Fibroblast of skin of right biceps (primary cell): ENCODE results near the gene RCE1.

ENCODE experiments used
- DNase-seq: peaks from one replicate; pipeline ENCODE4 v3.0.0-alpha.2; 2013

Gene RCE1

GRCh38 chr11:66891851-66892660 is 48.8 kb downstream of the RCE1 start:
- peak; percentile 93 for DNase-seq

DNA sequence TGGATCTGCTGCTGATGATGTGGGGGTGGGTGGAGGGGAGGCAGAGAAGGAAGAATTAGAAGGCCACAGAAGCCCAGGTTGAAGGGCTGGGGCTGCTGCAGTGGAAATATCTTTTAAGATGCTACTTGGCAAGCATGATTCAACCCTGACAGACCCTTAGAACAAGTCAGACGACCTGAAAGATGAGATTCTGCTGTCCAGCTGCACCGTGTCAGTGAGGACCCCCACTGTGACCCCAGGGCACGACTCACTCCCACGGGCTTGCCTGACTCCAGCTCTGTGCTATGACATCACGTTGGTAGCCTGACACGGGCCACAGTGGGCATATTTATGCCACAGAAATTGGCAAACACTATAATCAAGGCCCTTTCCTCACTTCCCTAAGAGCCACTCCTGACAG is 49.7 kb downstream of the RCE1 start:
- no peak for DNase-seq

- no peak for DNase-seq
Measured at GRCh38 chr11:66894141-66894540, 50.9 kb downstream of the RCE1 start.
